K562 (cell line): ENCODE results near the gene MYL12A. TPM values are rescaled to one million over a fixed set of nuclear protein-coding genes. Genes with fewer than 3 reads are reported as not detected.

Experiments
- ATAC-seq: fragments of 200-7000 bp; cut with Tn5 transposase; 3 replicates; pipeline ENCODE4 v1.9.1; 2020; ENCODE audit warnings: moderate library complexity
- BruUV-seq: library from RNA; stranded (reverse); fragments of 400-500 nt; replicated peaks from 2 replicates; lab custom pipeline; 2021; lab: Mats Ljungman, UMichigan
- CTCF ChIA-PET: fragments of 300-600 bp; formaldehyde crosslinking; extraction: SDS; loops from one replicate; lab custom pipeline; 2021; ENCODE audit warnings: low intra/inter-chr PET ratio; lab: Yijun Ruan, JAX
- POLR2A ChIA-PET: fragments of 300-600, 350-650 bp; sonication (Branson Sonifier 250); formaldehyde crosslinking; extraction: SDS; loops from one replicate; lab custom pipeline; 2021; ENCODE audit warnings: antibody characterized with exemption, inconsistent platforms; lab: Yijun Ruan, JAX
- DNase-seq, 4 experiments: peaks; one replicate each; pipeline versions ENCODE4 v3.0.0 to v3.0.0-alpha.2; 2011 to 2018; ENCODE audit warnings: low spot score in 3 of 4, mixed read lengths in 3 of 4; ENCODE audit errors: extremely low read depth in 1 of 4
- FAIRE-seq: peaks from 2 replicates; lab custom pipeline; 2011; peaks lifted over from hg19 to GRCh38; lab: Jason Lieb, UNC
- H2AFZ ChIP-seq: 2 replicates; pipeline ENCODE4 v1.6.0; 2011; ENCODE audit warnings: low read depth, low read length, control low read depth, inconsistent platforms
- H3K27ac ChIP-seq: fragments of 200-600 bp; 3 replicates; pipeline ENCODE4 v1.8.0; 2011; ENCODE audit warnings: low read depth, mild to moderate bottlenecking, control low read depth, inconsistent platforms, low read length, moderate library complexity, mixed read lengths; ENCODE audit errors: extremely low read depth
- H3K27me3 ChIP-seq, 2 experiments: fragments of 300-600 bp in 1 of 2; 2 replicates in 1 of 2; 3 replicates in 1 of 2; pipeline versions ENCODE4 v1.6.0 to v1.8.0; 2011; ENCODE audit warnings: inconsistent platforms in 2 of 2, low read length in 2 of 2, mild to moderate bottlenecking in 1 of 2, mixed read lengths in 1 of 2, moderate library complexity in 1 of 2; ENCODE audit not compliant: control insufficient read depth in 2 of 2, insufficient read depth in 2 of 2
- H3K36me3 ChIP-seq: fragments of 300-600 bp; 3 replicates; pipeline ENCODE4 v1.8.0; 2011; ENCODE audit warnings: mild to moderate bottlenecking, low read length, inconsistent platforms; ENCODE audit not compliant: control insufficient read depth, insufficient read depth
- H3K4me1 ChIP-seq, 2 experiments: fragments of 200-600 bp in 1 of 2; replicated peaks in 1 of 2; 2 replicates in 1 of 2; 3 replicates in 1 of 2; pipeline versions ENCODE4 v1.5.1 to v1.8.0; 2011; ENCODE audit warnings: inconsistent platforms in 2 of 2, low read length in 2 of 2, mild to moderate bottlenecking in 1 of 2, mixed read lengths in 1 of 2, moderate library complexity in 1 of 2; ENCODE audit not compliant: control insufficient read depth in 2 of 2, insufficient read depth in 2 of 2
- H3K4me2 ChIP-seq: 2 replicates; pipeline ENCODE4 v1.6.1; 2011; ENCODE audit warnings: low read length, control low read depth, inconsistent platforms, mixed read lengths; ENCODE audit not compliant: insufficient read depth
- H3K4me3 ChIP-seq: fragments of 200-600 bp; sonication (generic), shearing (Covaris generic); 2 replicates; pipeline ENCODE4 v1.5.1; 2016; ENCODE audit warnings: control low read depth, inconsistent platforms
- H3K79me2 ChIP-seq: fragments of 200-600 bp; 3 replicates; pipeline ENCODE4 v1.8.0; 2011; ENCODE audit warnings: low read length, inconsistent platforms; ENCODE audit not compliant: control insufficient read depth, insufficient read depth
- H3K9ac ChIP-seq, 2 experiments: 2 replicates each; pipeline versions ENCODE4 v1.6.0 to v1.6.1; 2011; ENCODE audit warnings: low read depth in 2 of 2, low read length in 2 of 2, control low read depth in 1 of 2, inconsistent platforms in 1 of 2, mild to moderate bottlenecking in 1 of 2, mixed read lengths in 1 of 2; ENCODE audit not compliant: insufficient read depth in 1 of 2
- H3K9me1 ChIP-seq: one replicate; pipeline ENCODE4 v1.6.0; 2011; ENCODE audit warnings: inconsistent platforms, mild to moderate bottlenecking, low read length, moderate library complexity; ENCODE audit not compliant: control insufficient read depth, insufficient read depth
- H3K9me3 ChIP-seq: replicated peaks from 2 replicates; pipeline ENCODE4 v1.5.1; 2011; ENCODE audit warnings: low read depth, low read length, inconsistent platforms; ENCODE audit not compliant: control insufficient read depth, insufficient read depth
- H4K20me1 ChIP-seq: replicated peaks from 2 replicates; pipeline ENCODE4 v1.6.1; 2011; ENCODE audit warnings: low read length, inconsistent platforms, mixed read lengths; ENCODE audit not compliant: control insufficient read depth, insufficient read depth
- ETS1 ChIP-seq: conservative IDR thresholded peaks from 2 replicates; pipeline ENCODE4 v1.6.1; 2011; ENCODE audit warnings: low read depth, mild to moderate bottlenecking, low read length; ENCODE audit not compliant: control insufficient read depth
- KAT8 ChIP-seq: fragments of 450-650 bp; IDR thresholded peaks from 2 replicates; pipeline ENCODE4 v1.6.1; 2016; ENCODE audit warnings: low read depth, mild to moderate bottlenecking
- NR0B1 ChIP-seq: fragments of 450-650 bp; IDR thresholded peaks from one replicate; pipeline ENCODE4 v1.6.1; 2018; ENCODE audit warnings: mild to moderate bottlenecking, moderate library complexity; ENCODE audit not compliant: partially characterized antibody
- RFX5 ChIP-seq: IDR thresholded peaks from 2 replicates; pipeline ENCODE4 v1.6.1; 2011; ENCODE audit warnings: low read depth, mild to moderate bottlenecking, improper control_type of control experiment, low read length
- SREBF1 ChIP-seq: fragments of 150-350 bp; IDR thresholded peaks from 2 replicates; pipeline ENCODE4 v1.6.1; 2014; ENCODE audit warnings: antibody characterized with exemption, low read depth, low read length, borderline replicate concordance
- ZKSCAN8 ChIP-seq: fragments of 200-800 bp; sonication (Bioruptor generic); IDR thresholded peaks from 2 replicates; pipeline ENCODE4 v1.6.1; 2016; ENCODE audit warnings: missing genetic modification characterization, missing compliant biosample characterization
- ZZZ3 ChIP-seq: fragments of 450-650 bp; IDR thresholded peaks from 2 replicates; pipeline ENCODE4 v1.6.1; 2016; ENCODE audit warnings: antibody characterized with exemption, mild to moderate bottlenecking, moderate library complexity
- WGBS: fragments of 100-300 bp; shearing (Covaris generic); methylation state at CpG from one replicate; pipeline ENCODE4 v1.1.6; 2016; ENCODE audit warnings: low coverage, mixed read lengths; ENCODE audit not compliant: insufficient coverage; ENCODE audit errors: missing lambda C conversion rate; 5-methylcytosine and 5-hydroxymethylcytosine counted together
- in situ Hi-C: fragments of 300-500 bp; cut with MboI; formaldehyde crosslinking; loops from 4 replicates; pipeline ENCODE4 v1.15.0; 2018; ENCODE audit warnings: inconsistent platforms, mixed read lengths
- intact Hi-C: fragments of 100-400 bp; cut with micrococcal nuclease; formaldehyde crosslinking; loops from 2 replicates; pipeline ENCODE4 v1.14.2; 2022
- polyA plus RNA-seq, 8 experiments: library from polyadenylated mRNA; depleted of rRNA in 4 of 8; stranded (reverse) in 5 of 8; unstranded in 3 of 8; fragments of >200 nt; fragmentation: Nextera tagmentation in 2 of 8; fragmentation: Illumina TruSeq in 1 of 8; extraction: Ambion mirVana in 2 of 8; extraction: Trizol in 1 of 8; gene quantifications; 2 replicates each; pipeline versions ENCODE4 v1.2.1 to v1.2.3, GENCODE V29; 2011 to 2014; ENCODE audit warnings: inconsistent platforms in 1 of 8, missing spikeins in 1 of 8
- total RNA-seq, 7 experiments: library from RNA; depleted of rRNA in 6 of 7; stranded (reverse); fragments of >200 nt in 6 of 7; fragmentation: Illumina TruSeq in 2 of 7; extraction: Trizol in 2 of 7; gene quantifications; 2 replicates each; pipeline versions ENCODE4 v1.2.1 to v1.2.3, GENCODE V29; 2011 to 2021; ENCODE audit warnings: low replicate concordance in 1 of 7

MYL12A gene
- total and polyA plus RNA-seq, 9 of the 15 experiments (the other 6 are each of a cell fraction or from before 2014, with no cell fraction given) = 308 to 1,031 (median 559) TPM

GRCh38 chr18:3218819-3219218 is 28.8 kb upstream of the MYL12A start:
- BruUV-seq = no TSS peak
- Histone ChIP-seq H3K9ac (no peak overlapping the region), H3K27me3 (no peaks in the 10 kb centered on the region)
- DNase-seq = no peak
- no peak for TF ChIP-seq ETS1
- TF ChIP-seq RFX5 = 0 out of 2 replicates have a peak, but pooled peaks have one; percentile 24
- no peak for TF ChIP-seq ZZZ3
- TF ChIP-seq ZKSCAN8 (CRISPR knock-in tag) = no peak
- TF ChIP-seq SREBF1 = no peak
- TF ChIP-seq NR0B1 = no peak
- no peak for TF ChIP-seq KAT8
- TF ChIP-seq, all 486 proteins: peak for 1
- H3K36me3 ChIP-seq = no peaks in the 10 kb centered on the region
- H3K4me1 ChIP-seq = peaks cover 12 to 14% of the 10 kb centered on the region in 2 experiments
- H3K27ac ChIP-seq = no peak overlapping the region
- intact Hi-C loops (no loop called here), in situ Hi-C loops (no loop called here)
- H3K9me1 ChIP-seq = no peaks in the 10 kb centered on the region
- H3K4me3 ChIP-seq = no peak overlapping the region
- peak overlapping the region; percentile 83 for H2AFZ ChIP-seq
- H3K79me2 ChIP-seq = no peaks in the 10 kb centered on the region
- no peaks in the 10 kb centered on the region for H4K20me1 ChIP-seq
- H3K9me3 ChIP-seq = no peaks in the 10 kb centered on the region
- FAIRE-seq (peak; percentile 60), ATAC-seq (no peak)
- no peak overlapping the region for H3K4me2 ChIP-seq
- ChIA-PET POLR2A (interaction anchor here (0.9 to 1.1 kb wide), 4 partner anchors 8 to 44 kb away, joined by 3 read pairs; no protein-coding TSS in a partner anchor), CTCF (no interaction called here)
- 92% methylated on average over 2 of the region's 2 CpGs for WGBS
